ACHN (cell line): Measurements from ENCODE around the gene NOTCH2.
"Not testable (repeated sequence)": the region's sequence is repeated elsewhere in the genome, so short reads cannot be mapped to it uniquely, and the experiment has no call there.

Experiments
- DNase-seq: peaks from one replicate; pipeline ENCODE4 v3.0.0-alpha.2; 2015
- in situ Hi-C: cut with HindIII; loops from 2 replicates; pipeline ENCODE4 v1.10.0; 2017; ENCODE audit warnings: low sequenced_read_pairs, low pct_ligation_motif_present, low pct_unique_long_range_greater_than_20kb

NOTCH2 gene

GRCh38 chr1:119981986-119982815 is 87.3 kb downstream of the NOTCH2 start:
- DNase-seq = no peak
- in situ Hi-C loops = no loop called here

- no peak for DNase-seq
Observed at GRCh38 chr1:119981496-119981895, 88.0 kb downstream of the NOTCH2 start.

GRCh38 chr1:119978018-119978505 is 91.4 kb downstream of the NOTCH2 start:
- in situ Hi-C loops = no loop called here
- no peak for DNase-seq

More at GRCh38 chr1:119981496-119981895, 88.0 kb downstream of the NOTCH2 start:
- in situ Hi-C loops = no loop called here

- not testable (repeated sequence) for DNase-seq
Observed at GRCh38 chr1:119977113-119977736, 92.2 kb downstream of the NOTCH2 start.

GRCh38 chr1:119975582-119976254 is 93.7 kb downstream of the NOTCH2 start:
- DNase-seq, in situ Hi-C loops: not testable (repeated sequence)

More at GRCh38 chr1:119977113-119977736, 92.2 kb downstream of the NOTCH2 start:
- in situ Hi-C loops = not testable (repeated sequence)

GRCh38 chr1:119975006-119975405 is 94.5 kb downstream of the NOTCH2 start:
- in situ Hi-C loops = no loop called here
- no peak for DNase-seq

GRCh38 chr1:119974013-119974412 is 95.4 kb downstream of the NOTCH2 start:
- DNase-seq = no peak
- in situ Hi-C loops = no loop called here

- in situ Hi-C loops = no loop called here
- no peak for DNase-seq
Observed at GRCh38 chr1:119971710-119972570, 97.5 kb downstream of the NOTCH2 start.

- in situ Hi-C loops = no loop called here
- DNase-seq = no peak
Observed at GRCh38 chr1:119968601-119969000, 100.9 kb downstream of the NOTCH2 start.

- peak; percentile 64 for DNase-seq
- in situ Hi-C loops = no loop called here
Observed at GRCh38 chr1:119968068-119968492, 101.4 kb downstream of the NOTCH2 start.

- no peak for DNase-seq
- in situ Hi-C loops = no loop called here
Observed at GRCh38 chr1:119966681-119967080, 102.8 kb downstream of the NOTCH2 start.

- no peak for DNase-seq
- in situ Hi-C loops = no loop called here
Observed at GRCh38 chr1:119966020-119966419, 103.4 kb downstream of the NOTCH2 start.

- no peak for DNase-seq
Observed at GRCh38 chr1:119964673-119965363, 104.6 kb downstream of the NOTCH2 start.

GRCh38 chr1:119962296-119962968 is 107.0 kb downstream of the NOTCH2 start:
- in situ Hi-C loops = no loop called here
- no peak for DNase-seq

More at GRCh38 chr1:119964673-119965363, 104.6 kb downstream of the NOTCH2 start:
- in situ Hi-C loops = no loop called here

GRCh38 chr1:119960501-119960900 is 109.0 kb downstream of the NOTCH2 start:
- DNase-seq = no peak
- in situ Hi-C loops = no loop called here

GRCh38 chr1:119959268-119960220 is 109.9 kb downstream of the NOTCH2 start:
- in situ Hi-C loops = no loop called here

More at GRCh38 chr1:119959268-119960220, 109.9 kb downstream of the NOTCH2 start:
- DNase-seq = no peak
